Karpas-422 (cell line): ENCODE data around the gene TAAR9. TPM values are rescaled to one million over a fixed set of nuclear protein-coding genes. Genes with fewer than 3 reads are reported as not detected.

ENCODE experiments used
- DNase-seq: peaks from one replicate; pipeline ENCODE4 v3.0.0-alpha.2; 2015
- H2AFZ ChIP-seq: fragments of 200-600 bp; sonication (generic); 2 replicates; pipeline ENCODE4 v1.6.1; 2014; ENCODE audit warnings: antibody characterized with exemption, low read length, mixed read lengths
- H3K27ac ChIP-seq: fragments of 200-600 bp; sonication (generic); 2 replicates; pipeline ENCODE4 v1.5.1; 2014; ENCODE audit warnings: mild to moderate bottlenecking, low read length, moderate library complexity
- H3K27me3 ChIP-seq: fragments of 200-600 bp; sonication (generic); 2 replicates; pipeline ENCODE4 v1.6.1; 2014; ENCODE audit warnings: low read length, mixed read lengths
- H3K36me3 ChIP-seq: fragments of 200-600 bp; sonication (generic); 2 replicates; pipeline ENCODE4 v1.6.1; 2014; ENCODE audit warnings: low read length, mixed read lengths; ENCODE audit not compliant: insufficient read depth
- H3K4me1 ChIP-seq: fragments of 200-600 bp; sonication (generic); 2 replicates; pipeline ENCODE4 v1.6.1; 2014; ENCODE audit warnings: mild to moderate bottlenecking, low read length, mixed read lengths
- H3K4me2 ChIP-seq: fragments of 200-600 bp; sonication (generic); 2 replicates; pipeline ENCODE4 v1.6.1; 2014; ENCODE audit warnings: low read length, low read depth, mild to moderate bottlenecking; ENCODE audit not compliant: poor library complexity, severe bottlenecking
- H3K4me3 ChIP-seq: fragments of 200-600 bp; sonication (generic); 2 replicates; pipeline ENCODE4 v1.5.1; 2014; ENCODE audit warnings: mild to moderate bottlenecking, antibody characterized with exemption, low read length, mixed read lengths
- H3K79me2 ChIP-seq: fragments of 200-600 bp; sonication (generic); 2 replicates; pipeline ENCODE4 v1.6.1; 2014; ENCODE audit warnings: mild to moderate bottlenecking, low read length, mixed read lengths
- H3K9ac ChIP-seq: fragments of 200-600 bp; sonication (generic); 2 replicates; pipeline ENCODE4 v1.6.0; 2014; ENCODE audit warnings: low read length
- H3K9me2 ChIP-seq: fragments of 200-600 bp; sonication (generic), shearing (Covaris generic); replicated peaks from 2 replicates; pipeline ENCODE4 v1.6.0; 2014; ENCODE audit warnings: mild to moderate bottlenecking, low read length, moderate library complexity; ENCODE audit not compliant: insufficient read depth
- H3K9me3 ChIP-seq: fragments of 300-700, 200-600 bp; sonication (generic); 2 replicates; pipeline ENCODE4 v1.6.1; 2014; ENCODE audit warnings: low read length, mixed read lengths
- H4K20me1 ChIP-seq: fragments of 200-600 bp; sonication (generic); 2 replicates; pipeline ENCODE4 v1.6.1; 2014; ENCODE audit warnings: mild to moderate bottlenecking, antibody characterized with exemption, low read length, low read depth; ENCODE audit not compliant: insufficient read depth
- total RNA-seq: library from RNA; depleted of rRNA; stranded (reverse); fragments of >200 nt; shearing (Covaris generic); gene quantifications from 2 replicates; pipeline ENCODE4 v1.2.3, GENCODE V29; 2014; ENCODE audit warnings: low replicate concordance

The TAAR9 gene
- total RNA-seq, 1 experiment from 2014 or later = not detected

- H3K9ac ChIP-seq = peak overlapping the region; percentile 58
- H4K20me1 ChIP-seq = no peaks in the 10 kb centered on the region
Observed at GRCh38 chr6:132496519-132497180, 41.4 kb upstream of the TAAR9 start.

GRCh38 chr6:132498638-132499037 lies 39.4 kb upstream of the TAAR9 start:
- H3K9me3 ChIP-seq = peaks cover 5% of the 10 kb centered on the region; the same call in 1 of the 2 replicates
- H3K9me2 ChIP-seq = no peaks in the 10 kb centered on the region
- H3K27ac ChIP-seq = peak overlapping the region; percentile 99
- peak overlapping the region; percentile 81 for H3K4me2 ChIP-seq
- H2AFZ ChIP-seq = no peak overlapping the region
- peaks cover 94% of the 10 kb centered on the region for H3K4me1 ChIP-seq
- peaks cover 50% of the 10 kb centered on the region for H3K36me3 ChIP-seq
- peak overlapping the region; percentile 26 for H3K4me3 ChIP-seq
- peak overlapping the region; percentile 49 for H3K9ac ChIP-seq
- DNase-seq = peak; percentile 90
- no peaks in the 10 kb centered on the region for H4K20me1 ChIP-seq
- H3K79me2 ChIP-seq = peaks cover 64% of the 10 kb centered on the region
- H3K27me3 ChIP-seq = no peaks in the 10 kb centered on the region

More at GRCh38 chr6:132496519-132497180, 41.4 kb upstream of the TAAR9 start:
- H3K4me2 ChIP-seq = peak overlapping the region; percentile 81
- H3K4me1 ChIP-seq = peaks cover 100% of the 10 kb centered on the region
- peak overlapping the region; percentile 52 for H3K4me3 ChIP-seq
- peak overlapping the region; percentile 99 for H3K27ac ChIP-seq
- peaks cover 6% of the 10 kb centered on the region; the same call in 1 of the 2 replicates for H3K9me3 ChIP-seq
- no peak overlapping the region for H2AFZ ChIP-seq
- no peaks in the 10 kb centered on the region for H3K9me2 ChIP-seq
- no peaks in the 10 kb centered on the region for H3K27me3 ChIP-seq
- peak; percentile 58 for DNase-seq
- H3K79me2 ChIP-seq = peaks cover 69% of the 10 kb centered on the region
- H3K36me3 ChIP-seq = peaks cover 54% of the 10 kb centered on the region

GRCh38 chr6:132499757-132500156 lies 38.3 kb upstream of the TAAR9 start:
- Histone ChIP-seq H3K27ac (peak overlapping the region; percentile 99), H3K4me2 (peak overlapping the region; percentile 81), H4K20me1 (no peaks in the 10 kb centered on the region)

GRCh38 chr6:132504757-132505156 lies 33.3 kb upstream of the TAAR9 start:
- Histone ChIP-seq H2AFZ (no peak overlapping the region), H3K27me3 (no peaks in the 10 kb centered on the region), H3K9me3 (no peaks in the 10 kb centered on the region), H3K4me1 (peaks cover 90% of the 10 kb centered on the region), H4K20me1 (no peaks in the 10 kb centered on the region), H3K9ac (no peak overlapping the region), H3K4me2 (peak overlapping the region; percentile 42), H3K4me3 (no peak overlapping the region), H3K79me2 (peaks cover 90% of the 10 kb centered on the region), H3K36me3 (peaks cover 56% of the 10 kb centered on the region), H3K27ac (peak overlapping the region; percentile 76), H3K9me2 (no peaks in the 10 kb centered on the region)
- no peak for DNase-seq

More at GRCh38 chr6:132499757-132500156, 38.3 kb upstream of the TAAR9 start:
- Histone ChIP-seq H3K9me3 (no peaks in the 10 kb centered on the region), H3K36me3 (peaks cover 49% of the 10 kb centered on the region), H3K27me3 (no peaks in the 10 kb centered on the region), H3K4me3 (peak overlapping the region; percentile 26), H3K9me2 (no peaks in the 10 kb centered on the region), H2AFZ (no peak overlapping the region), H3K4me1 (peaks cover 94% of the 10 kb centered on the region), H3K9ac (peak overlapping the region; percentile 49), H3K79me2 (peaks cover 64% of the 10 kb centered on the region)
- peak; percentile 65 for DNase-seq

- Histone ChIP-seq H3K79me2 (peaks cover 90% of the 10 kb centered on the region), H4K20me1 (no peaks in the 10 kb centered on the region), H3K36me3 (peaks cover 60% of the 10 kb centered on the region), H3K9me3 (no peaks in the 10 kb centered on the region), H3K4me1 (peaks cover 90% of the 10 kb centered on the region), H3K4me3 (no peak overlapping the region), H3K27me3 (no peaks in the 10 kb centered on the region), H3K9me2 (no peaks in the 10 kb centered on the region), H3K9ac (0 out of 2 replicates have a peak overlapping the region, but pooled peaks have one; percentile 18), H3K4me2 (peak overlapping the region; percentile 42), H2AFZ (no peak overlapping the region), H3K27ac (peak overlapping the region; percentile 76)
- no peak for DNase-seq
Observed at GRCh38 chr6:132505158-132505557, 32.9 kb upstream of the TAAR9 start.

GRCh38 chr6:132506461-132506860 lies 31.6 kb upstream of the TAAR9 start:
- Histone ChIP-seq H3K9ac (0 out of 2 replicates have a peak overlapping the region, but pooled peaks have one; percentile 7), H3K9me3 (no peaks in the 10 kb centered on the region), H3K4me2 (peak overlapping the region; percentile 42), H3K27me3 (no peaks in the 10 kb centered on the region), H3K4me3 (no peak overlapping the region), H3K4me1 (peaks cover 90% of the 10 kb centered on the region), H4K20me1 (no peaks in the 10 kb centered on the region), H2AFZ (no peak overlapping the region), H3K79me2 (peaks cover 94% of the 10 kb centered on the region), H3K9me2 (no peaks in the 10 kb centered on the region), H3K36me3 (peaks cover 53% of the 10 kb centered on the region), H3K27ac (peak overlapping the region; percentile 76)
- DNase-seq = peak; percentile 56

- Histone ChIP-seq H2AFZ (no peak overlapping the region), H3K79me2 (peaks cover 94% of the 10 kb centered on the region), H3K9ac (no peak overlapping the region), H4K20me1 (no peaks in the 10 kb centered on the region), H3K4me1 (peaks cover 87% of the 10 kb centered on the region), H3K4me2 (peak overlapping the region; percentile 42), H3K27me3 (no peaks in the 10 kb centered on the region), H3K9me2 (no peaks in the 10 kb centered on the region), H3K36me3 (peaks cover 46% of the 10 kb centered on the region), H3K9me3 (no peaks in the 10 kb centered on the region), H3K4me3 (no peak overlapping the region), H3K27ac (peak overlapping the region; percentile 76)
- DNase-seq = no peak
Observed at GRCh38 chr6:132506869-132507808, 30.9 kb upstream of the TAAR9 start.
